Measurements from ENCODE around the gene SLC18A2.

Gene SLC18A2

GRCh38 chr10:117239051-117239450 is 1.9 kb upstream of the SLC18A2 start:
- no peak for DNase-seq

DNA sequence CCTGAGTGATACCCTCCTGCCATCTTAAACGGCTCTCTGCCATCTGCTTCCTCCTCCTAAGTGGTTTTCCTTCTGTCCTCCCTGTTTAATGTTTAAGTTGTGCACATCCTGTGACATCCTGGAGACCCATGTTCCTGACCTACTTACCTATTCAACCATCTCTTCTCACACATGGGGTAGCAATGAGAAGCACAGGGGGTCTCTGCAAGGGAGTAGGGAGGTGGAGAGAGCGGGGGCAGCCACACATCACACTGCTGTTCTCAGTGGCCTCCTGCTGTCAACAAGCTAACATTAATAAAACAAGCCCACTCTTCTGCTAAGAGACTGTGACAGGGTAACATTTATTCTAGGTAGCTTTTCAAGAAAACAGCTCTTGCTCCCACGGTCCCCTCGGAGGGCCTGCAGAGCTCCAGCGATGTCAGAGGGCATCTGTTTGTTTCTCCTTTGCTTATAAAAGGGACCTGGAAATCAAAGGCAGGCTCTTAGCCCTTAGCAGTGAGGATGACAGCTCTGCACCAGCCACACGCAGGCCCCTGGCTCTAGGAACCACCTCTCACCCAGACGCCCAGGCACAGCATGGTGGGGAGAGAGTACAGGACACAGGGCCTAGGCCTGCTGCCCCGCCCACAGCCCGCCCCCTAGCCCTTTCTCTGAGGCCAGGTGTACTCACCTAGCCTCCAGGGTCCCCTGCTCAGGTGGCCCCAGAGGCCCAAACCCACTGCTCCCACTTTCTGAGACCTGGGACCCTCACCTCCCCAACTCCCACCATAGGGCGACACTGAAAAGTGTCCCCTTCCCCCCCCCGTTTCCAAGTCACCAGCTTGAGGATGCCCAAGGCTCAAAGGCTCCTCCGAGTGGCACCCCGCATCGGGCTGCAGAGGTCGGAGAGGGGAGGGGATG is 943 bp upstream of the SLC18A2 start:
- no peak for DNase-seq

DNA sequence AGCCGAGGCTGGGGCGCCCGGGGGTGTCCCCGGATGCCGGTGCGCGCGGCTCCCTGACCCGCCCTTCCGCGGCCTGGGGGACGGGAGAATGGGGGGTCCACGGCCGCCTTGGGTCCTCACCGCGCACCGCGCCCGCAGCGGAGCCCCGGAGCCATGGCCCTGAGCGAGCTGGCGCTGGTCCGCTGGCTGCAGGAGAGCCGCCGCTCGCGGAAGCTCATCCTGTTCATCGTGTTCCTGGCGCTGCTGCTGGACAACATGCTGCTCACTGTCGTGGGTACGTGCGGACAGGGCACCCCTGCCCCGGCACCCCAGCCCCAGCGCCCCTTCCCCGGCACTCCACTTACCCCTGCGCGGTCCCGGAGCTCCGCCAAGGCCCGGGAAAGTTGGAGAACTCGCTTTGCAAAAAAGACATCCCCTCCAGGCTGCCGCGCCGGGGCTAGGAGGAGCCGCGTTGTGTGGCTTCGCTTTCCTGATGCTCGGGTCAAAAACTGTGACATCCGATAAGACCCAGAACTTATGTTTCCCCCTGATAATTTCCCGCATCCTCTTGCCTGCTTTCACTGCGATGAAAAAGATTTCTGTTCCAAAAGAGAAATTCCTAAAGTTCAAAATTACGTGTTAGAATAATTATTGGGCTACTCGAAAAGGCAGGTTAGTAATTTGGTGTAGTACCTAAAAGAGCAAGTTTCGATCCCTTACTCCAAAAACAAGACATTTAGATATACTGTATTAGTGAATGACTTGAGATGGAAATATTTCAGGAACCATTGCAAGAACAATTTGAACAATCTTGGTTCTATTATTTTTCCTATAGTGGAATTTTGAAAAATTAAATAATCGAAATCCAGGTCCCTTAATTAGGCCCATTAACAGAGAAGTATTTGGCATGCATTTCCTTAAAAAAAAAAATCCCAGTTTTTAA is 888 bp downstream of the SLC18A2 start:
- no peak for DNase-seq

DNA sequence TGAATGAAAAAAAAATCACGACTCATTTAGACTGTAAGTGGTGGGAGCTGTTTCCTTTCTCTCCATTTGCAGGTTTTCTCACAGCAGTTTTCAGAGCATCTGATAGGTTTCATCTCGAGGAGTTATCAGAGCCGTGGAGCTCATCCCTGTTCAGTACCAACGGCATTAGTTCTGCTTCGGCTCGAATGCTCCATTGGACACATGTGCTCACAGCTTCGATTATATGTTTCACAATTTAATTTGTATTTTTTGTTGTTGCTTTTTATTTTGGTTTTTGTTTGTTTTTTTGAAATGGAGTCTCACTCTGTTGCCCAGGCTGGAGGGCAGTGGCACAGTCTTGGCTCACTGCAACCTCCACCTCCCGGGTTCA is 1.5 kb downstream of the SLC18A2 start:
- no peak for DNase-seq

GRCh38 chr10:117246997-117247671 is 6.2 kb downstream of the SLC18A2 start:
- no peak for DNase-seq

DNA sequence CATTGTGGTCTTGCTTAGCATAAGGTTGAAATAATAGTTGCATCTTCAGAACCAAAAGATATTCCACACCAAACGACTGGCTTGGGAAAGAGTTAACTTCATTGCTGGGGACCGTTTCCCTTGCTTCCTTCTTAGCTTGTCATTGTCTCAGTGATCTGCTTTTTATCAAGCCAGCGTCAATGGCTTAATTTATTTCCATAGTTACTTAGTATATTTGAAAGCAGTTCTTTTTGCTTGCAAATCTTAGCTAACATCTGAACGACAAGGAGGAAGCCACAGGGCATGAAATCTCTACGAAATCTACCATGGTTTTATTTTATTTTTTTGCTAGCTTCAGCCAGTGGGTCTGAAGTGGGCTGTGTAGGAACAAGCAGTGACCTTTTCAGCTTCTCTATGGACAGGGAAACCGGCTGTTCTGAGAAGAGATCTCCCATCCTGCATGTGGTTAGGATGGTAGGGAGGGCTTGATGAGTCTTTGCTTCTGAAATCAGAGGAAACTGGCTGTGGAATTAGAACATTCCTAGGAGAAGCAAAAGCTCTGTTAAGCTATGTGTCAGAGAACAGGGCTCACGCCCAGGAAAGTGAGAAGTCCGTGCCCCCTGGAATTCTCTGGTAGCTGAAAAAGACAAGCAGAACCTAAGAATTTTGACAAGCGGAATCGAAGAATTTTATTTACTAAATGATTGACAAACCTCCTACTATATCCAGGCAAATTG is 8.0 kb downstream of the SLC18A2 start:
- DNase-seq = no peak

- no peak for DNase-seq
These were observed 8.7 kb downstream of the SLC18A2 start for GRCh38 chr10:117249493-117250093.

DNA sequence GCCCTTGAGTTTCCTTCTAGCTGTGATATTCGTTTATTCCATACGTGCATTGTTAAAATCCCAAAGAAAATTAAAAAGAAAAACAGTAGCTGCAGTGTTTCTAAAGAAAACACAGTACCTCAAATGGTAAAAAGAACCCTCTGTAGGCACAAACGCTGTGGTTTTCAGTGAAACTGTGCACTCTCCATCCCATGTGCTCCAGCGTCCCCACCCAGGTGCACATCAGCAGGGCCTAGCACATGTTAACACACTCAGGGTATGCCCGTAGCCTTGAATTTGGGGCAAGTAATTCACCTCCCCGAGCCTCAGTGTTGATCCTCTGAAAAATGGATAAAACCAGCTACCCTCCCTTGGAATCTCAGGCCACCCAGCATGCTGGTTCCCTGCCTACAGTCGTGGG is 9.5 kb downstream of the SLC18A2 start:
- DNase-seq = no peak

DNA sequence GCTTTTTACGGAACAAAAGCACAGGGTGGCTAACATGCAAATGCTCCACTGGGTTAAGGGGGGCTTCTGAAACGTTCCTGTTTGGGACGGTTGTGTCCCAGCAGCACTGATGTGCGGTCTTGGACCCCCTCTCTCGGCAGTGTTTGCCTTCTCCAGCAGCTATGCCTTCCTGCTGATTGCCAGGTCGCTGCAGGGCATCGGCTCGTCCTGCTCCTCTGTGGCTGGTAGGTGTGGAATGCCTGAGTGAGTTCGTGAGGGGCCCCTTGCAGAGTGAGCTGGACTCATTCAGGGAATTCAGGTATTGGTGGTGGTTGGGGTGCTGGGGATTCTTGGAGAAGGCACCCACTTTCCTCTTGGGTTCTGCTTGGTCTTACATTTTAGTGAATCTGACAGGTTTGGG is 13.0 kb downstream of the SLC18A2 start:
- DNase-seq = no peak

DNA sequence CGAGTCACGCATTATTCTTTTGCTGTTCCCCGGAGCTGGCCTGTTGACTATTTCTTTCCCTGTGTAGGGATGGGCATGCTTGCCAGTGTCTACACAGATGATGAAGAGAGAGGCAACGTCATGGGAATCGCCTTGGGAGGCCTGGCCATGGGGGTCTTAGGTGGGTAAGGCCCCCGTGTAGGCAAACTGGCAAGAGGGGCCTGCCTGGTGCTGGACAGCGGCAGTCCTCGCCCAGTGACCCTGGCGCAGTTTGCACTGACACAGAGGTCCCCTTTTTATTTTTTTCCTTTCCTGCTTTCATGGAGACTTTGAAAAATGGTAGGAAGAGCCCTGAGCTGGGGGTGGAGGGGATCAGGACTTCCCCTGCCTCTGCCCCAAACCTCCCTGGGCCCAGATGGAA is 13.4 kb downstream of the SLC18A2 start:
- no peak for DNase-seq

- no peak for DNase-seq
These were observed 14.1 kb downstream of the SLC18A2 start for GRCh38 chr10:117254774-117255735.

GRCh38 chr10:117255835-117256460 is 15.0 kb downstream of the SLC18A2 start:
- DNase-seq = no peak

DNA sequence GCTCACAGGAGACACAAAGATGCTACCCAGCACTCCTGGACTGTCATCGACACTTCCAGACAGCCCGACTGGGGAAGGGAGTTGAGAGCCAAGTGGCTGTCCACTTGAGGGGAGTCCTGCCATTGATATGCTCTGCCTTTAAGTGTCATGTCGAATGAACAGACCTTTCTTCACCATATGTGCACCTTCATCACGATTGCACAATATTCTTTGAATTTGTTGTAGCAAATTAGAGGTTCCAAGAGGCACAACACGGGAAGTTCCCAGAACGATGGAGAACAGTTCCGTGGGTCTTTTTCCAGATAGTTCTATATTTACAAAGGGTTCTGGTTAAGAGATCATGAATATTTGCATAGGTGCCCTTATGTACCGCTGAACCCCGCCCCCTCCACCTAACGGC is 16.0 kb downstream of the SLC18A2 start:
- no peak for DNase-seq

DNA sequence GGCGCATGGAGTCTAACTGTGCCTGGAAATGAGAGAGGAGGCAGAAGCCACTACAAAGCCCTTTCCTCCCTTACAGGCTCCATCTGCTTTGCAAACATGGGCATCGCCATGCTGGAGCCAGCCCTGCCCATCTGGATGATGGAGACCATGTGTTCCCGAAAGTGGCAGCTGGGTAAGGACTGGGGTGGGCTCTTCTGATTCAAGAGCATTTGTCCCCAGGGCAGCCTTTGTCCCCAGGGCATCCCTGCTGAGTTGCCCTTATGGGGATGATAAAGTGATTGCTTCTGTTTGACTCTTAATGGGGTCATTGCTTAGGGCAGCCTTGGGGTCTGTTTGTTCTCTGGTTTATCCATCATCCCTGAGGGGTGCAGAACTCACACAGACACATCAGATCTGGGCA is 16.8 kb downstream of the SLC18A2 start:
- DNase-seq = no peak

- no peak for DNase-seq
These were observed 18.4 kb downstream of the SLC18A2 start for GRCh38 chr10:117259279-117259678.

GRCh38 chr10:117260084-117260483 is 19.2 kb downstream of the SLC18A2 start:
- DNase-seq = no peak

GRCh38 chr10:117261501-117261900 is 20.6 kb downstream of the SLC18A2 start:
- no peak for DNase-seq

- no peak for DNase-seq
These were observed 21.5 kb downstream of the SLC18A2 start for GRCh38 chr10:117262291-117262902.

DNA sequence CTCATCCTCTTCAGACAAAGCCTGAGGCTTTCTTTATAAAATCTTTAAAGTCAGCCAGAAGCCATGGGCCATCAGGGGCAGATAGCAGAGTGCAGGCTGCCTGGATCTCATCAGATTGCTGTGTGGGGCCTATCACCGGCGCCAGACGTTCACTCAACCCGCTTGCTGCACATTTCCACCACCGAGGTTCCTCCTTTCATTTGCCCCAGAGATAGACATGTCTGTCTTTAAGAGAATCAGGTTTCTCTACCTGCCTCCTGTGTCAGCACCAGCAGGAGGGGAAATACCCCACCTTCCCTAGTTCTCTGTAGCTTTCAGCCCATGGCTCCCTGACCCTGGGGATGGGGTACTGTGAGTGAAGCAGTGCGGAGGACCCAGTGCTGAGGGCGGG is 22.0 kb downstream of the SLC18A2 start:
- DNase-seq = no peak

DNA sequence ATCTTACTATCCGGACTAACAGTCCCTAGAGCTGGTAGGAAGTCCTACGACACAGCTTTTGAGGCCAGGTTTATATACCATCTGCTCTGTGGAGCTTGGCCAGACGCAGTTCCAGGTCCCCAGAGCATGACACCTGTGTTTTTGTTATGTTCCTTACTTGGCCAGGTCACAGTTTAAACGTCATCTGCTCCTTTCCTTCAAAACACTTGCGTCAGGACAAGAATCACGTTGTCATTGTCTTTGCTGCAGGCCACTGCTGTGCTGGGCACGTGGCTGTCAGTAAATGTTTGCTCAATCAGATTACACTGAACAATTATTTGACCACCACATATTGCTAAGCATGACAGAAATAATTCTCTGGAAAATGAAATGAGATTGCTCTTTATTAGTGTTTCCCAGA is 23.9 kb downstream of the SLC18A2 start:
- no peak for DNase-seq
